Medulla oblongata (tissue), 1 donor: ENCODE results near the gene RNF213.

Source experiments
- DNase-seq: peaks from one replicate; pipeline ENCODE4 v3.0.0-alpha.2; 2015; ENCODE audit errors: extremely low spot score

Gene RNF213

GRCh38 chr17:80418589-80418988, 157.9 kb downstream of the RNF213 start:
- no peak for DNase-seq

GRCh38 chr17:80419255-80419654, 158.6 kb downstream of the RNF213 start:
- DNase-seq: no peak

- no peak for DNase-seq
These were observed 160.9 kb downstream of the RNF213 start for GRCh38 chr17:80421381-80422090.

- no peak for DNase-seq
These were observed 161.6 kb downstream of the RNF213 start for GRCh38 chr17:80422276-80422675.

GRCh38 chr17:80422981-80423380, 162.3 kb downstream of the RNF213 start:
- DNase-seq: no peak

GRCh38 chr17:80423536-80424225, 163.0 kb downstream of the RNF213 start:
- DNase-seq: no peak

GRCh38 chr17:80424261-80424660, 163.6 kb downstream of the RNF213 start:
- no peak for DNase-seq

GRCh38 chr17:80424878-80425765, 164.5 kb downstream of the RNF213 start:
- DNase-seq: no peak

- no peak for DNase-seq
These were observed 165.3 kb downstream of the RNF213 start for GRCh38 chr17:80425835-80426426.

GRCh38 chr17:80426671-80427326, 166.1 kb downstream of the RNF213 start:
- peak; percentile 64 for DNase-seq

GRCh38 chr17:80427366-80428282, 167.0 kb downstream of the RNF213 start:
- no peak for DNase-seq

- no peak for DNase-seq
These were observed 167.7 kb downstream of the RNF213 start for GRCh38 chr17:80428363-80428762.

- no peak for DNase-seq
These were observed 168.1 kb downstream of the RNF213 start for GRCh38 chr17:80428796-80429195.

- no peak for DNase-seq
These were observed 169.0 kb downstream of the RNF213 start for GRCh38 chr17:80429356-80430275.

GRCh38 chr17:80430446-80431245, 170.0 kb downstream of the RNF213 start:
- DNase-seq: no peak

- no peak for DNase-seq
These were observed 170.9 kb downstream of the RNF213 start for GRCh38 chr17:80431246-80432195.

GRCh38 chr17:80432350-80432955, 171.8 kb downstream of the RNF213 start:
- no peak for DNase-seq
